Natural killer cell (primary cell): Measurements from ENCODE around the gene FHIT. TPM values are rescaled to one million over a fixed set of nuclear protein-coding genes. Genes with fewer than 3 reads are reported as not detected.

ENCODE experiments used
- ATAC-seq, 3 donors: fragments of 150-1000 bp in 2 of 3; fragments of 200-7000 bp in 1 of 3; cut with Tn5 transposase; 1 replicate in 1 of 3; 2 replicates in 2 of 3; pipeline ENCODE4 v1.10.0; 2021; ENCODE audit warnings: mild to moderate bottlenecking in 2 of 3, moderate library complexity in 2 of 3
- DNase-seq, 2 donors: peaks; one replicate each; pipeline versions ENCODE4 v3.0.0 to v3.0.0-alpha.2; 2013 to 2021; ENCODE audit warnings: mixed read lengths in 1 of 2
- H3K27ac ChIP-seq: one replicate; pipeline ENCODE4 v1.5.1; 2013; ENCODE audit warnings: mild to moderate bottlenecking, low read length
- H3K27me3 ChIP-seq: one replicate; pipeline ENCODE4 v1.6.1; 2013; ENCODE audit warnings: low read length; ENCODE audit not compliant: control insufficient read depth, insufficient read depth
- H3K36me3 ChIP-seq: one replicate; pipeline ENCODE4 v1.6.1; 2013; ENCODE audit warnings: low read length; ENCODE audit not compliant: control insufficient read depth, insufficient read depth
- H3K4me1 ChIP-seq: one replicate; pipeline ENCODE4 v1.6.1; 2013; ENCODE audit warnings: low read length; ENCODE audit not compliant: control insufficient read depth, insufficient read depth
- H3K4me3 ChIP-seq: one replicate; pipeline ENCODE4 v1.5.1; 2013; ENCODE audit warnings: low read length
- H3K9me3 ChIP-seq: one replicate; pipeline ENCODE4 v1.6.1; 2013; ENCODE audit warnings: low read length; ENCODE audit not compliant: control insufficient read depth, insufficient read depth
- H3K27ac Mint-ChIP-seq, 2 donors: one replicate each; pipeline ENCODE4 v1.8.0; 2022; ENCODE audit warnings: mild to moderate bottlenecking in 2 of 2, mixed read lengths in 2 of 2, moderate library complexity in 1 of 2
- H3K27me3 Mint-ChIP-seq, 2 donors: one replicate each; pipeline ENCODE4 v1.8.0; 2022; ENCODE audit warnings: low read depth in 2 of 2, mixed read lengths in 2 of 2
- H3K36me3 Mint-ChIP-seq: one replicate; pipeline ENCODE4 v1.8.0; 2022; ENCODE audit warnings: mixed read lengths
- H3K4me1 Mint-ChIP-seq, 2 donors: one replicate each; pipeline ENCODE4 v1.8.0; 2022; ENCODE audit warnings: mixed read lengths in 2 of 2
- H3K4me3 Mint-ChIP-seq: one replicate; pipeline ENCODE4 v1.8.0; 2022; ENCODE audit warnings: mild to moderate bottlenecking, moderate library complexity, mixed read lengths
- H3K9me3 Mint-ChIP-seq, 2 donors: one replicate each; pipeline ENCODE4 v1.8.0; 2022; ENCODE audit warnings: mixed read lengths in 2 of 2
- WGBS: methylation state at CpG from one replicate; pipeline ENCODE4 v1.1.7; 2013; ENCODE audit warnings: missing lambda C conversion rate; ENCODE audit not compliant: insufficient coverage; 5-methylcytosine and 5-hydroxymethylcytosine counted together
- intact Hi-C: fragments of 100-400 bp; cut with micrococcal nuclease; formaldehyde crosslinking; loops from one replicate; pipeline ENCODE4 v1.14.2; 2022
- total RNA-seq, 4 donors: library from RNA; stranded (reverse); fragments of 120-200 nt in 1 of 4; gene quantifications; one replicate each; pipeline versions ENCODE4 v1.2.3 to v1.2.4, GENCODE V29; 2013 to 2022
- TF ChIP-seq, protein P1 (sequence below): fragments of 200-600 bp; IDR thresholded peaks from one replicate; pipeline ENCODE4 v1.8.0; 2022; ENCODE audit warnings: antibody characterized with exemption

The FHIT gene
- total RNA-seq, 3 donors from 2014 or later (not counting 1 experiment from before 2014, with no cell fraction given) = 2.7 to 6.1 (median 3.3) TPM

DNA sequence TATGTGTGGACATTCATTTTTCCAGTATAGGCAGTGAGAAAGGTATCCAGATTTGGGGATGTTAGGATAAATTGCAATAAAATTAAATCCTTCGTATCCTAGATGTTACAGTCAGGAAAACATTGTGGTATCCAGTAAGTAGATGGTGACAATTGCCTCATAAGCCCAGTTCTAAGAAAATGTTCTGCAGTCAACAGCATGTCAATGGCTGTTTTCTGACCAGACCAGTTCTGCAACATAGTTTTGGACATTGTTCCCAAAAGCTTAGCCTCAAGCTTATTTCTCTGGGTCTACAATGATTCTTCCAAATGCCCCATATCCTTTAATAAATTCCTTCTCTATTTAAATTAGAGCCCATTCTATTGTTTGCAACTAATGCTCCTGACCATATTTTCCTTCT is 480.7 kb downstream of the FHIT start:
- WGBS = 92% methylated on average over 1 of the region's 1 CpG
- ATAC-seq = no peak

DNA sequence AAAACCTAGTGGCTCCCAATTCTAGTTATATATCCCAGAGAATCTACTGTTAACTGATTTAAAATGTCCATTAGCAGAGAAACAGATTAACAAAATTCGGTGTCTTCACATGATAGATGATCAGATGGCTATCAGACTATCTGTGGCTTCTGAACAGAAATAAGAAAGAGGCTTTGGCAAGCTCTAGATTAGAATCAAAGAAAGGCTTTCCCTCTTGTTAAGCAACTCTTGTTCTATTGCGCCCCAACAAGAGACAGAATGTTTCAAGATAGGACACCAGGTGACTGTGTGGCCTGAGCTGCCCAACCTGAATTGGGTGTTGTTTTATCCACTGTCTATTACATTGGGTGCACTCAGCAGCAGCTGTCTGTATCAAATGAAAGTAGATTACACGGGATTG is 483.7 kb downstream of the FHIT start:
- ATAC-seq (peak in 1 of 3 donors; percentile 39), DNase-seq (no peak)
- H3K4me1 Mint-ChIP-seq = no peaks in the 10 kb centered on the region
- no peaks in the 10 kb centered on the region for H3K9me3 Mint-ChIP-seq
- intact Hi-C loops = no loop called here
- H3K36me3 Mint-ChIP-seq = no peaks in the 10 kb centered on the region
- H3K27ac Mint-ChIP-seq = no peak overlapping the region
- H3K4me3 ChIP-seq = no peak overlapping the region
- no peaks in the 10 kb centered on the region for H3K27me3 Mint-ChIP-seq
- no peaks in the 10 kb centered on the region for H3K27me3 ChIP-seq
- H3K36me3 ChIP-seq = no peaks in the 10 kb centered on the region
- H3K27ac ChIP-seq = no peak overlapping the region
- WGBS = 90% methylated on average over 2 of the region's 3 CpGs
- TF ChIP-seq, protein P1, sequence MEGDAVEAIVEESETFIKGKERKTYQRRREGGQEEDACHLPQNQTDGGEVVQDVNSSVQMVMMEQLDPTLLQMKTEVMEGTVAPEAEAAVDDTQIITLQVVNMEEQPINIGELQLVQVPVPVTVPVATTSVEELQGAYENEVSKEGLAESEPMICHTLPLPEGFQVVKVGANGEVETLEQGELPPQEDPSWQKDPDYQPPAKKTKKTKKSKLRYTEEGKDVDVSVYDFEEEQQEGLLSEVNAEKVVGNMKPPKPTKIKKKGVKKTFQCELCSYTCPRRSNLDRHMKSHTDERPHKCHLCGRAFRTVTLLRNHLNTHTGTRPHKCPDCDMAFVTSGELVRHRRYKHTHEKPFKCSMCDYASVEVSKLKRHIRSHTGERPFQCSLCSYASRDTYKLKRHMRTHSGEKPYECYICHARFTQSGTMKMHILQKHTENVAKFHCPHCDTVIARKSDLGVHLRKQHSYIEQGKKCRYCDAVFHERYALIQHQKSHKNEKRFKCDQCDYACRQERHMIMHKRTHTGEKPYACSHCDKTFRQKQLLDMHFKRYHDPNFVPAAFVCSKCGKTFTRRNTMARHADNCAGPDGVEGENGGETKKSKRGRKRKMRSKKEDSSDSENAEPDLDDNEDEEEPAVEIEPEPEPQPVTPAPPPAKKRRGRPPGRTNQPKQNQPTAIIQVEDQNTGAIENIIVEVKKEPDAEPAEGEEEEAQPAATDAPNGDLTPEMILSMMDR = no peak
- no peak overlapping the region for H3K4me3 Mint-ChIP-seq
- no peaks in the 10 kb centered on the region for H3K4me1 ChIP-seq
- no peaks in the 10 kb centered on the region for H3K9me3 ChIP-seq

More for the DNA sequence above, 480.7 kb downstream of the FHIT start:
- intact Hi-C loops = no loop called here
- Histone ChIP-seq H3K4me3 (no peak overlapping the region), H3K36me3 (no peaks in the 10 kb centered on the region), H3K27ac (no peak overlapping the region), H3K4me1 (no peaks in the 10 kb centered on the region), H3K27me3 (no peaks in the 10 kb centered on the region), H3K9me3 (peaks cover 5% of the 10 kb centered on the region)
- Mint-ChIP-seq H3K4me1 (no peaks in the 10 kb centered on the region), H3K27ac (no peak overlapping the region), H3K36me3 (no peaks in the 10 kb centered on the region), H3K27me3 (peaks cover 0 to 8% of the 10 kb centered on the region in 2 donors), H3K4me3 (no peak overlapping the region), H3K9me3 (peaks cover 0 to under 1% of the 10 kb centered on the region in 2 donors)
- TF ChIP-seq, protein P1 = no peak
- DNase-seq = no peak

DNA sequence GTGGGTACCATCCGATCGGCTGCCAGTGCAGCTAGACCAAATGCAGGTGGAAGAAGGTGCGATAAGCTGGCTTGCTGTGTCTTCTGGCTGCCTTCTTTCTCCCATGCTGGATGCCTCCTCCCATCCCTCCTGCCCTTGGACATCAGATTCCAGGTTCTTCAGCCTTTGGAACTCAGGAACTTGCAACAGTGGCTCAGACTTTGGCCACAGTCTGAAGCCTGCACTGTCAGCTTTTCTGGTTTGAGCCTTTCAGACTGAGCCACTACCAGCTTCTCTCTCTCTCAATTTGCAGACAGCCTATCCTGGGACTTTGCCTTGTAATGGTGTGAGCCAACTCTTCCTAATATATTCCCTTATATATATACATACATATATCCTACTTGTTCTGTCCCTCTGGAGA is 485.5 kb downstream of the FHIT start:
- H3K36me3 Mint-ChIP-seq = no peaks in the 10 kb centered on the region
- no peak overlapping the region for H3K27ac Mint-ChIP-seq
- Histone ChIP-seq H3K9me3 (no peaks in the 10 kb centered on the region), H3K4me3 (no peak overlapping the region), H3K27me3 (no peaks in the 10 kb centered on the region), H3K4me1 (no peaks in the 10 kb centered on the region), H3K27ac (no peak overlapping the region), H3K36me3 (no peaks in the 10 kb centered on the region)
- TF ChIP-seq, protein P1 = no peak
- intact Hi-C loops = no loop called here
- H3K4me1 Mint-ChIP-seq = no peaks in the 10 kb centered on the region
- no peak for ATAC-seq
- no peak overlapping the region for H3K4me3 Mint-ChIP-seq
- no peaks in the 10 kb centered on the region for H3K27me3 Mint-ChIP-seq
- no peak for DNase-seq
- 95% methylated on average over 3 of the region's 3 CpGs for WGBS
- no peaks in the 10 kb centered on the region for H3K9me3 Mint-ChIP-seq

DNA sequence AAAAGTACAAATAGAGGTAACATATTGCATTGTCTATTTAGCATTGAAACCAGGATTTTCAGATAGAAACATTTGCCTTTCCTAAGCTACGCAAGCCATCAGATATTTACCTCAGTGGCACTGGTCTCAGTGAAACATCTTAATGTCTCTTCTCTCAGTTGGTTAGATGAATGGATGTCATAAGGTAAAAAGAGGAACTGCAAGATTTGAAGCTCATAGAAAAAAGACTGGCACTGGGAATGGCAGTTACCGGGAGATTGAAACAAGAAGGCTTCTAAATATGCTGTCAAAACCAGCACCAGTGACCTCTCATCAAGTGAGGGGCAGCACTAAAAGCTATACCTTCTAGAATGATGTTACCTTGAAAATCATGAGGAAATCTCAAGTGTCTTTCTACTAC is 486.4 kb downstream of the FHIT start:
- Histone ChIP-seq H3K27me3 (no peaks in the 10 kb centered on the region), H3K4me1 (no peaks in the 10 kb centered on the region), H3K36me3 (no peaks in the 10 kb centered on the region), H3K4me3 (no peak overlapping the region), H3K27ac (no peak overlapping the region), H3K9me3 (no peaks in the 10 kb centered on the region)
- Mint-ChIP-seq H3K4me1 (peaks cover 0 to 3% of the 10 kb centered on the region in 2 donors), H3K36me3 (no peaks in the 10 kb centered on the region), H3K4me3 (no peak overlapping the region), H3K27me3 (no peaks in the 10 kb centered on the region), H3K9me3 (peaks cover 0 to 2% of the 10 kb centered on the region in 2 donors), H3K27ac (no peak overlapping the region)
- 91% methylated on average over 2 of the region's 2 CpGs for WGBS
- DNase-seq (no peak), ATAC-seq (no peak)
- TF ChIP-seq, protein P1 = no peak
- intact Hi-C loops = no loop called here
